ENCODE measurements around the gene SOX9.
"Not testable (repeated sequence)": the region's sequence is repeated elsewhere in the genome, so short reads cannot be mapped to it uniquely, and the experiment has no call there.

The SOX9 gene

DNA sequence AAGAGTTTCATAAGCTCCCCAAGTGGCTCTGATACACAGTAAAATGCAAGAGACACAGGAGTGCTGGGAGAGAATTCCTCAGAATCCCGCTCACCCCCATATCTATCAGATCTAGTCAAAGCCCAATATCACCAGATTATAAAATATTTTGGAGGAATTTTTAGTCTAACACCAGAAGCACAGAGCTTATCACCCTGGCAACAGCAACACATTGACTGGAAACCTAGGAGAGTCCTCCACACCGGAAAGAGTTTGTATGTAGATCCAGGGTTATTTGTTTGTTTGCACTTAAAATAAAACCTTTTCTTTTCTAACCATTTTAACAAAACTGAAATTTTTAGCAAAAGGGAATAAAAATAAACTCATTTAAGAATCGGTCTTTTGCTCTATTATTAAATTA is 7.2 kb downstream of the SOX9 start:
- DNase-seq, result no peak

DNA sequence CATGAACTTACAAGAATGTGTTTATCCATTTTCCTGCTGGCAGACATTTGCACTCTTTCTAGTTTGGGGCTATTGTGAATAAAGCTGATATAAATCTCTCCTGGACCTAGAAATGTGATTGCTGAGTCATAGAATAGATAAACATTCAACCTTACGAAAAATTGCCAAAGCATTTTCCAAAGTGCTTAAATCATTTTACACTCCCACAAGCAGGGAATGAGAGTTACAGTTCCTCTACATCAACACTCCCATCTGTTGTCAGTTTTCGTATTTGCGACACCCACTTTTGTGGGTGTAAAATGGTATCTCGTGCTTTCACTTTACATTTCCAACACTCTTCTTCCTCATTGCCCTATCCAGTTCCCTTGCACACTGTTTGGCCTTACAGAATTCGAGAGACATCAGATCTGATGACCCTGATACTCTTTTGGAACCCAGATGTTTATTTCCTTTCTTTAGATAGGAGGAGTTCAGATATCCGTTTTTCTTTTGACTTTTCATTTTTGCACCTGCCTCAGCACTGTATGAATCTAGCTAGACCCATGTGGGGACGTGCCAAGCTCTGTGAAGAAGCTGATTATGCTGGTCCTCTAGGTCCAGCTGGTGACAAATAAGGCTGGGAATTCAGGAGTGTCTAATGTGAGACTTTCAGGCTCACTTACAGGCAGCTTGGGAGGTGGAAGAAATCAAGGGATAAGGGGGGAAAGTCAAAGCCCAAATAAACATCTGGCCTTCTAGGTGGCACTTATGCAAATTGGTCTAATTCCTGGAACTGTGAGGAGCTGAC is 14.0 kb downstream of the SOX9 start:
- no peak for DNase-seq

DNA sequence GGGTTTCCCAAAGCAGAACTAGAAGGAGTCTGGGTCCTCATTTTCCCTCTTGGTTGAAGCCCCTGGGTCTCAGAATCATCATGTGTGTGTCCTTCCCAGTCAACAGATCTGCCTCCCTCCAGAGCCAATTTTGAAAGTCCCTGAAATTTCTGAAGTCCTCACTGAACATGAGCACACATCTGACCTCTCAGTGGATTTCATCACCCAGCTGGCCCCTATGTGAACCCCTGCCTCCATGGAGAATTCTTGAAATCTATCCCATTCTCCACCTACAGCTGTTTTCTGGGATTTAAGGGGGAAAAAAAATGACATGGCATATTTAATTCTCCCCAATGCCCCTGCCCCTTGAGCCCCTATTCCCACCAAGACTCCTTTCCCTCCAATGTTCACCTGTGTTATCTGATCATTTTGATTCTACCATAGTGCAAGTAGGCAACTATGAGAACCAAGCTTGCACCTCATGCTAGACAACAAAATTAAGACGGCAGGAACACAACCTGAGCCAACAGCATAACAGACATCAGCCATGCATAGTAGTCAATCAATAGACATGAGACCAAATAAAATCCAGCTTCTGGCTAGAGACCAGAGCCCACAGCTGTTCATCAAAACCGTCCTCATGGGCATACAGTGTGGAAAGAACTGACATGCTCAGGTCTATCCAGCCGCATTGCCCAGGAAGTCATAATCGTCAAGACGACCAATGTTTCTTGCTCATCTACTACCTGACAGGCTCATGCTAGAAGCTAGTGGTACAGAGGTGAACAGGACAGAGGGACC is 14.9 kb downstream of the SOX9 start:
- no peak for DNase-seq

DNA sequence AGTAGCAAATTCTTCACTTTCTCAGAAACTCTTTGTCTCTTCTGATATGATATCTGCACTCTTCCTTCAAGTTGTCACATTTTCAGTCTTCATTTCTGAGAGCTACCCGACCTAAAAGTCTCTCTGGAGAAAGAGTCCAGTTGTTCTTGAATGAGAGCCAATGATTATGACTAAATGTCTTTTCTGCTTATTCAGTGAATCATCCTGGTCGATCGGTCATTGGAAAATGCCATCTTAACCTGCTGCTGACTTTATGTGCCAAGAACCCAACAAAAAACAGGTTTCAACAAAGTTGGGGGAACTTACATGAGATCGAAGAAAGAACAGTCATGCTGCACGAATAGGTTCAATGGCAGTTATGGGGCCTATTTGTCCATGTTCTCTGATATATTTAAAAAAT is 15.9 kb downstream of the SOX9 start:
- no peak for DNase-seq

DNA sequence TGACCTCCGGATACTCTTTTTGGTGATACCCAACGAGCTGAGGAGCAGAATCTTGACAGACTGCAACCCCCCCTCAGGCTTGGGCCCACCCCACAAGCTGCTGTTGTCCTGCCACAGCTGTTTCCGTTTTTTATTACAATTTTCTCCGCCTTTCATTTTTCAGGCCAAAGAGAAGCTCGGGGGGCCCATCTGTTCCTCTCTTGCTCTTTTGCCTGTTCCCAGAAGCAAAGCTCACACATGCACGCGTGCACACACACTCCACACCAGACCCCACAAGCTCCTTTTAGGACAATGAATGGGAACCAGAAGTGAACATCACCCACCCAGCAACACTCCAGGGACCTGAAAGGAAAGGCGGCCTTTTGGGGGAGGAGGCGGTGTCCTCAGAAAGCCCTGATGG is 16.3 kb downstream of the SOX9 start:
- DNase-seq, result no peak

DNA sequence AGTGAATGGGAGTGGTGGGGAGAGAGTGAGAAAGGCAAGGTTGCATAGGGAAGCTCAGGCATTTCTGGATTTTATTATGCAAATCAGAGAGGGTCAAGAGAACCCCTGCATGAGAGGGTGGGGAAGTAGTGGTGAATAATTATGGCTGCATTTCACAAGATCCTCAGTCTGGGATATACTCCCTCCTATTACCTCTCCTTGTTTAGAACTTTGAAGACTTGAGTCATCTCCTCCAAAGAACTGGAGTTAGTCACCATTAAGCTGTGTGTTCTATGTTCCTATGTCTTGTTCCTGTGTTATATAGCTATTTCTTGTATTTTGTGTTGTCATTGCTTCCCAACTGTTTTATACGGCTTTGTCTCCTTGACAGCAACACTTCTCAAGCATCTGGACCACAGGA is 18.4 kb downstream of the SOX9 start:
- DNase-seq, result no peak

DNA sequence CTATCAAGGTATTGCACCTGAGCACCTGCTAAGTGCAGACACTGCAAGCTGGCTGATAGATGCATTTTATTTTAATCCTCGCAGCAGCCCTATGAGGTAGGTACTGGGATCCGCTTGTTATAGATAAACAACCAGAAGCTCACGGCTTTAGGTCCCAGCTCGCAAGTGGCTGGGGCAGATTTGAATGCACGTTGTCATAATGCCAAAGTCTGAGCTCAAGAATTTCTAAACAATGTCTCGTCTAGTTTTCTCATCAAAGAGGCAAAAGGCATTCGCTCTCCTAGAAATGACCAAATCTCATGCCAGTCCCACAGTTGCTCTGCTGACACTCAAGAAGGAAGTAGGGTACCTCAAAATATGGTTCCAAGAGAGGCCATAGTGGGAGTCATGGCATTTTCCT is 20.5 kb downstream of the SOX9 start:
- no peak for DNase-seq

DNA sequence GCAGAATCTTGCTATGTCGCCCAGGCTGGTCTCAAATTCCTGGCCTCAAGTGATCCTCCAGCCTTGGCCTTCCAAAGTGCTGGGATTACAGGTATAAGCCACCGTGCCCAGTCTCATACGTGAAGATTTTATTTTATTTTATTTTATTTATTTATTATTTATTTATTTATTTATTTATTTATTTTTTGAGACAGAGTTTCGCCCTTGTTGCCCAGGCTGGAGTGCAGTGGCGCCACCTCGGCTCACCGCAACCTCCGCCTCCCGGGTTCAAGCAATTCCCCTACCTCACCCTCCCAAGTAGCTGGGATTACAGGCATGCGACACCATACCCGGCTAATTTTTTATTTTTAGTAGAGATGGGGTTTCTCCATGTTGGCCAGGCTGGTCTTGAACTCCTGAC is 21.3 kb downstream of the SOX9 start:
- DNase-seq, result not testable (repeated sequence)

DNA sequence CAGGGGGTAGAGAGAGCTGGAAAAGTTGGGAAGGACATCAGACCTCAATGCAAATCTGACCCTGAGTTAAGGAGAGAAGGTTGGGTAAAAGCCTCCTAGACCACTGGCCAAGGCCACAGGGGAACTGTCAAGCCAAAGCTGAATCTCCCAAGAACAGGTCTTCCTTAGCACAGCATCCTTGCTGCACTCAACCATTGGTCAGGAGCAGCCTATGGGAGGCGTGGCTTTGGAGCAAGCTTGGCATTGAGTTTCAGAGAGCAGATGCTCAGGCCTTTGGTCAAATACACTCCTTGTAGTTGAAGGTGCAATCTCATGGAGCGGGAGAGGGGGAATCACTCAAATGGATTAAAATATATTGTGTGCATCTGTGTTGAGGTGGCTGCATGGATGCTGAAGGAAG is 21.8 kb downstream of the SOX9 start:
- no peak for DNase-seq

DNA sequence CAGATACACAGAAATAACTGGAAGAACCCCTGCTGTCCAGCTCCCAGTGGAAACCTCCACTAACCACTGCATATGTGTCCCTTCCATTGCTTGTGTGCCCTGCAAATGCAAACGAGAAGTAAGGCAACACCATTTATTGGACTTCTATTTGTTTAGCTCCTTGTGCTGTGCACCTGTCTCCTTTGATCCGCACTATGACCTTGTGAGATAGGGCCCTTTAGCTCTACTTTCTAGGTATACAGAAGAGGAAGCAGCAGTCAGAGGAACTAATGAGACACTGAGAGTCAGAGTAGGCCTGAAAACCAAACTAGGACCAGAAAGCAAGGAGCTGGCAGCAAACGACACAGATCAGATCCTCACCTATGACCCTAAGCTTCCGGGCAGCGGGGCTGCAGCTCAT is 22.4 kb downstream of the SOX9 start:
- no peak for DNase-seq

DNA sequence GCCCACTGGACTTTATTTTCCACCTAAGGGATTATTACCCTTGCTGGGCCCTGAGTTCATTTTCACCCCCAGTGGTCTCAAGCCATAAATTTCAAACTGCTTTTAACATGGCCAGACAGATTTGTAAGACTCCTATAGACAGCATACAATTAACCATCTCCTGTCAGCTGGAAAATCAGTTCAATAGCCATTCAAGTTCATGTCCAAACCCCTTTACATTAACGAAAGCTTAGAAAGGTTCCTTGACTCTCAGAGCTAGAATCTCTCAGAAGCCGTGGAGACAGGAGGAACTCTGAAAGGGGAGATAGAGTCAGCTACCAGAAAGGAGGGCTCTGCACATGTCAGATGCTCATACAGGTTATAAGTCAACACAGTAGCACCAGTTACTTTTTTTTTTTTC is 23.3 kb downstream of the SOX9 start:
- no peak for DNase-seq

DNA sequence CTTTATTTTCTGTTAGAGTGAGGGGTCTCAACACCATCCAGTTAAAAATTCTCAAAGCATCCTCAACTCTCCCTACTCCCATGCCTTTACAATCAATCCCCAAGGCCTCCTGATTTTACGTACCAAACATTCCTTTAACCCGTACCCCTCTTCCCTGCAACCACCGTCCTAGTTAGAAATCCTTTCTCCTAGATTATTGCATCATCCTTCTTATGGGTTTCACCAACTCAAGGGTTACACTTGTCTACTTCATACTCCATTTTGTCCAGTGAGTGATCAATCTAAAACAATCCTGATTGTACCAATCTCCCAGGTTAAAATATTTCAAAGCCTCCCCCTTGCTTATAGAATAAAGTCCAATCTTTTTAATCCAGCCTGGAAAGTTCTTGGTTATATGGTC is 24.7 kb downstream of the SOX9 start:
- no peak for DNase-seq

DNA sequence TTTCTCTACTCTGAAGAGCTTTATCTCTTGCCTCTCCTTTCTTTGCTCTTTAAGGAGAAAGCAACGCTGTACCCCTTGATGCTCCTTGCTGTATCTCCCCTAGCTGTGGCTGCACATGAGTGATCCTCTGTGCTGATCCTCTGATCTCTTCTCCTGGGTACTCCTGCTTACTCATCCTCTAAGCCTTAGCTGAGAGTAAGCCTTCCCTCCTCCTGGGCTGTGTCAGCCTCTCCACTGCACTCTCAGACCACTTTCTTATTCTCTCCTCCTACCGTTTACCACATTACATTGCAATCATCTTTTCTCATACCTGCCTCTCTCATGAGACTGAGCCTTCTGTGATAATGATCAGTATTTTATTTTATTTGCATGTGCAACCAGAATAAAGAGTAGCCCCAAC is 25.1 kb downstream of the SOX9 start:
- no peak for DNase-seq

DNA sequence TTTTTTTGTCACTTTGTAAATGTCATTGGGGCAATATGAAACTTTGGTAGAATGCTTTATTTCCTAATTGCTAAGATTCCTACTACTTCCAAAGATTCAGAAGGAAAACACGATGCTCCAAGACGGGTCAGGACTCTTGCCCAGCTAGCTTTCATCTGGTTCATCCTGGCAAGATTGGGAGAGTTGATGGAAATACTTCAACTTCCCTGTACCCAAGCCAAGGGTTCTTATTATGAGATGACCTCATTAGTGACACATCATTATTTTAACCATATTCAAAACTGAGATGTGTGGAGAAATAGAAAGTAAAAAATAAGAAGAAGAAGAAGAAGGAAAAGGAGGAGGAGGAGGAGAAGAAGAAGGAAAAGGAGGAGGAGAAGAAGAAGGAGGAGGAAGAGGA is 25.6 kb downstream of the SOX9 start:
- no peak for DNase-seq

DNA sequence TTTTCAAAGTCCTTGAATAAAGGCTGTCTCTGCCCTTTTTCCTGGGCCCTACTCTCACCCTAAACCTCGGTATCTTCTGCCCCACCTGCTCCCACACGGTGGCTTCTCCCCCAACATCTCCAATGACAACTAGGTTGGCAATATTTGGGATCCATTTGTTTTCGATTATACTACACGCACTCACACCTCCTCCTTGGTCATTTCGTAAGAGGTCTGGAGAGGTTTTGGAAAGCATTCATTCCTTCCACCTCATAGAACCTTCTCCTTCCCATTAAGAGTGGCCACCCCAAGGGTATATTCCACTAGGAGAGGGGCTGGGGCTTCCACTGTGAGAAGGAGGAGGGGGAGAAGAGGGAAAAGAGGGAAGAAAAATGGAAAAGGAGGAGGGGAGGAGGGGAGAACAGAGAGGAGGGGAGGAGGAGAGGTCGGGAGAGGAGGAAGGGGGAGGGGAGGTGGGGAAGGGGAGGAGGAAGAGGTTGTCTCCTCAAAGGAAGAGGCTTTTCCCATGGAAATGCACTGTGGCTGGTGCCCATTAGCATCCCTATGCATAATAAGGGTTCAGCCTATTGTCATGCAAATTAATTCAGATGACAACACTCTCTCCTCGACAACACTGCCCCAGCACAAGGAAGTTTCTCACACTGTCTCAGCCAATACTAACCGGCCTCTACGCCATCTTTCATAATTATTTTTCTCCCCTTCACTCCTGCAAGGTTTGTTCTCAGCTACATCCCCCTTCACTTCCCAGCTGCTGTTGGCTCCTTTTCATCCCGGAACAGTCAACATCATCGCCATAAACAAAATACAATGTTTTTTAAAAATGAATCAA is 30.0 kb downstream of the SOX9 start:
- DNase-seq, result no peak

DNA sequence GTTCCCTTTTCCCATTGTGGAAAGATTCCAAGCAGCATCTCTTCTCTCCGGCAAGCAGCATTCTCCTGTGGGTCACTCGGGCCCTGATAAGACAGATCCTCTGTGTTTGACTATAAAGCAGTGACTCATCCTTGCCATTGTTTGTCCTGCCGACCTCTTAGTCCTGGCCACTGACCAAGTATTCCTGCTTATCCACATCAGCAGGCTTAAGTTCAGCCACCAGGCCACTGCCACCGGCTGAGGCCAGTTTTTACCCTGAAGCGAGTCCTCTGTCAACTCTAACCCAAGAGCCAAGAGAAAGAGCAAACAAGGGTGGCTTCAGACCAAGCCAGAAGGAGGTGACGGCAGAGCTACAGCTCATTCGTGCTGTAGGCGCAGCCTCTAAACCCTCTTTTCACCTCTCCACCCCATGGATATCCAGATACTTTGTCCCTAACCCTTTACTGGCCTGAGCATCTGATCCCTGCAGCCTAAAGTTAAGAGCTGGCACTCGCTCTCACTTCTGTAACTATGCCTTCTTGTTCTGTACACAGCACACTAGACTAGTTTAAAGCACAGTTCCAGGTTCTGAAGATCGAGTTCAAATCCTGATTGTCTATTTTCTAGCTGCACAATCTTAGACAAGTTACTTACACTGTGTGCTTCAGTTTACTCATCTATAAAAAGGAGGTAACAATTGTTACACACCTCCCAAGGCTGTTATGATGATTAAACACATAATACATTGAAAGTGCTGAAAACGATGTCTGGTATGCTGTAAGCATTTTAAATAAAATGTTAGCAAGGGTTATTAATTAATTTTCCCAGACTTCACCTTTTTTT is 31.0 kb downstream of the SOX9 start:
- DNase-seq, result no peak

DNA sequence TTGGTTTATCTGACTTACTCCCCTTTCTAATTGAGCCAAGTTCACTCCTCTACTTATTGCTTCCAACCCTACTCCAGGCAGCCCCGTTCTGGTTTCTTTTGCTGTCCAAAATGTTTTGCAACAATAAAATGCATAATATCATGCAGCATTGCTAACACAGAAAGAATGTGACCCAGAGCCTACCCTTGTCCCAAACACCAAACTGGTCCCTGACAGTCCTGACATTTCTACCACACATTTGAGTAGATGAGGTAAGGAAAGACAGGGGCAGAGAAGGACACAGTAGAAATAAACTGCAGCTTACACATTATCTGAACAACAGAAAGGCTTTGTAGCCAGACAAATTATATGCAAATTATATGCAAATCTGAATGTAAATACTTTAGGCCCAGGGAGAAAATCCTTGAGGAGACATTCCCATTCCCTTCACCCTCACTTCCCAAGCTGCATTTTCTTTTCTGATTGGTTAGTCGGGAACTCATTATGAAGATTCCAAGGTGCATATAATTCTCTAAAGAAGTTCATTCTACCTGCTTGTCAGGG is 31.6 kb downstream of the SOX9 start:
- DNase-seq, result no peak

DNA sequence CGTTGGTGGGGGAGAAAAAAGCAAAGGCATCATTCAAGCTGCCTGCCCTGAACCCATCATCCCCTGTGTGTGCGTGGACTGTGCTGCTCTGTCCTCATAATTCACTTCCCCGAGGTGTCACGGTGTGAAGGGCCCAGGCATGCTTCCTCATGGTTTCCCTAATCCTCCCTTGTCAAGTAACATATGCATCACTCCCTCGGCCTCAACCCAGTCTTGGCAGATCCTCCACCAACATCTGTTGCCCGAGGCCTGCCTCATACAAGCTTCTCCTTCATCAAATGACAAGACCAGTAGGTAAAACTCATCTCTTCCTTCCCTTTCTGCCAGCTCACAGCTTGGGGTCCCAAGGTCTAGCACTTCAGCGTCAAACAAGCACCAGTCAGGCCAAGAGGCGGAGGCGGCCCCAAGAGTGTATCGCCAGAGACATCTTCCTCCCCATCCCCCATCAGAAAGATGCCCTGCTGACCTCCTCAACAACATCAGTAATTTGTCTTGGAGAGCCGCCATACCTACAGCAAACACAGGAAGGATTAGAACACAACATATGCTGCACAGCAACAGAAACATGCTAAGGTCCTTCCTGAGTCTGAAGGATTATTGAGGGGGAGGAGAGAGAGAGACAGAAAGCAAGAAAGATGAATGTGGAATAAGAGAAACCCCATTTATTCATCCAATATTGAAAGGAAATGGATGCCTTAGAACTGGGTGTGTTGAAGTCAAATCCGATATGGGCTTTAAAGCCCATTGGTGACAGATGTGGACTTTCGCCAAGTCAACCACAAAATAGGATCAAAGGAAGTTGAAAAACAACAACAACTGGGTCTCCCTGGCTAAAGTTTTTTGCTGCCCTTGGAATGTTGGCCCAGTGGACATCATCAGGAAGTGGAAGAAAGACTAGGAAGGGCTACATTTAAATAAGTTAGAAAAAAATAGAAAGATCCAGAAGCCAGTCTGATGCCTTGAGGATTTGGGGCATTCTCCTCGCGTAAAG is 38.4 kb downstream of the SOX9 start:
- DNase-seq, result no peak

DNA sequence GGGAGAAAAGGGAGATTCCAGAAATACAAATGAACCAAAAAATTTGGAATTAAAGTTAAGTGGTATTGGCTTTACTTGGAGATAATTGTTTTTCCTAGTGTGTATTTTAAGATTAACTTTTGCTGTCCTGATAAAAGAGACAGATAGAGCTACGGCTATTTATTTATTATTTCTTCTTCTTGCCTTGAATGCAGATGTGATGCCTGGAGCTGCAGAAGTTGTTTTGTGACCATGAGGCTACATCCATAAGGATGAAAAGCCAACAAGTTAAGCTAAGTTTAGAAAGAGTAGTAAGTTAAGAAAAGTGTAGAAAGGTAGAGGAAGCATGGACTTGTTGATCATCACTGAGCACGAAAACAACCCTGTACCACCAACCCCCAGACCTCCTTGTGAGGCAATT is 41.7 kb downstream of the SOX9 start:
- DNase-seq, result no peak

DNA sequence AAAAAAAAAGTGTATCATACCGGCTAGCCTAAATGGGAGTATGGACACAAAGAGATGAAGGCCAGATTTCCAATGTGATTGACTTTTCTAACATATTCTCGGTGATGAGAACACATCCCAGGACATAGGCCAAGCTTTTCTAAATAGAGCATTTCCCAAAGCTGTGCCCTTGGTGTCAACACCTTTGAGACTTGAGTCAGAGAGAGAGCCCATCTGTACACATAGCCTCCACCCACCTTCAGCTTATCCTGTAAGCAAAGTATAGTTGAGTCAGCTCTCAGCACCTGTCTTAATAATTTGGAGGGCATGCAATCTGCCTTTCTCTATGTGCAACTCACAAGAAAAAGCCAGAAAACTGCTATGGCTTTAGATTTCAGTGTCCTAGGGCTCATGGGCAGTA is 42.7 kb downstream of the SOX9 start:
- no peak for DNase-seq

DNA sequence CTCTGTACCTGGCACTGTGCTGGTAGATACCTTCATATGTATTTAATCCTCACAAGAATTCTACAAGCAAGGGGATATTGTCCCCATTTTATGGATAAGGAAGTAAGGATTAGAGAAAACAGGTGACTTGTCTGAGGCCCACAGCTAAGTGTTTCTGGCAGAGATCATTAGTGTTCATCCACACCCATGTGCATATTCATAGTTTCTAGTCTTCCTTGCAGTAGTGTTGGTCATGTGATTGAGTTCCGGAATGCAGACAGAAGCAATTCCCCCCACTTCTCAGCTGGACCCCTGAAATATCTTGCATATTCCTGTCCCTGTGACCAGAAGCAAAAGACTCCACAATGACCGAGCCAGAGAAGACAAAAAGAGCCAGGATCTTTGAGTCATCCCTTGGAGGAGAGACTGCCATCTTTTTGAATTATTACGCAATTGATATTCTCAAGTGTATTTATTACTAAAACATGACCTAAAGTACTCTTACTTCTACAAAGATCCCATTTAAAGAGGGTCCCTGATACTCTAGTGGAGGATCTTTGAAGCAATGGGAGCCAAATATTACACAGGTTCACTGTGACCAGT is 43.4 kb downstream of the SOX9 start:
- DNase-seq, result no peak

Data from NCI-H2081 treated with DMSO at 0.1 percent for 48 hours (cell line).